Fibroblast of pulmonary artery (primary cell): ENCODE results near the gene MBP.
A peak's percentile ranks its signal among the peaks of the same experiment; 100 is the strongest.

Experiments used
- DNase-seq: peaks from one replicate; pipeline ENCODE4 v3.0.0-alpha.2; 2010; ENCODE audit warnings: low read depth
- H3K4me3 ChIP-seq: replicated peaks from 2 replicates; pipeline ENCODE4 v1.5.1; 2011; ENCODE audit warnings: low read depth, mild to moderate bottlenecking, control low read depth, low read length, moderate library complexity
- TF ChIP-seq, protein P1 (sequence below): IDR thresholded peaks from 2 replicates; pipeline ENCODE4 v1.5.1; 2011; ENCODE audit warnings: mild to moderate bottlenecking, control low read depth, low read length, inconsistent platforms; ENCODE audit errors: missing control alignments

Gene MBP

DNA sequence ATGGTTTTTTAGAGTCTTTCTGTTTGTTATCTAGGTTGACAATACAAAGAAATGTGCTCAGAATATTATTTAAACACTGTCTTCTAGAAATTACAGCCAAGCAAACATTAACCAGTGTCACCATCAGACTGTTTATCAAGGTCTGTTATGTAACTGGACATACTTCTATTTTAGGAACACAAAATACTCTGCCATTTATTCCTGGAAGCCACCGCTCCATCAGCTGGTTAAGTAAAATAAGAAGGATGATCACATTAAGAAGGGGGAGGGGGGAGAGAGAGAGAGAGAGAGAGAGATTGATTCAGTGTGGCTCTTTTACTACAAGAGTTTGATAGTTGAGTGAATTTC is 47.9 kb downstream of the MBP start:
- no peak overlapping the region for H3K4me3 ChIP-seq
- TF ChIP-seq, protein P1, sequence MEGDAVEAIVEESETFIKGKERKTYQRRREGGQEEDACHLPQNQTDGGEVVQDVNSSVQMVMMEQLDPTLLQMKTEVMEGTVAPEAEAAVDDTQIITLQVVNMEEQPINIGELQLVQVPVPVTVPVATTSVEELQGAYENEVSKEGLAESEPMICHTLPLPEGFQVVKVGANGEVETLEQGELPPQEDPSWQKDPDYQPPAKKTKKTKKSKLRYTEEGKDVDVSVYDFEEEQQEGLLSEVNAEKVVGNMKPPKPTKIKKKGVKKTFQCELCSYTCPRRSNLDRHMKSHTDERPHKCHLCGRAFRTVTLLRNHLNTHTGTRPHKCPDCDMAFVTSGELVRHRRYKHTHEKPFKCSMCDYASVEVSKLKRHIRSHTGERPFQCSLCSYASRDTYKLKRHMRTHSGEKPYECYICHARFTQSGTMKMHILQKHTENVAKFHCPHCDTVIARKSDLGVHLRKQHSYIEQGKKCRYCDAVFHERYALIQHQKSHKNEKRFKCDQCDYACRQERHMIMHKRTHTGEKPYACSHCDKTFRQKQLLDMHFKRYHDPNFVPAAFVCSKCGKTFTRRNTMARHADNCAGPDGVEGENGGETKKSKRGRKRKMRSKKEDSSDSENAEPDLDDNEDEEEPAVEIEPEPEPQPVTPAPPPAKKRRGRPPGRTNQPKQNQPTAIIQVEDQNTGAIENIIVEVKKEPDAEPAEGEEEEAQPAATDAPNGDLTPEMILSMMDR: no peak
- no peak for DNase-seq

DNA sequence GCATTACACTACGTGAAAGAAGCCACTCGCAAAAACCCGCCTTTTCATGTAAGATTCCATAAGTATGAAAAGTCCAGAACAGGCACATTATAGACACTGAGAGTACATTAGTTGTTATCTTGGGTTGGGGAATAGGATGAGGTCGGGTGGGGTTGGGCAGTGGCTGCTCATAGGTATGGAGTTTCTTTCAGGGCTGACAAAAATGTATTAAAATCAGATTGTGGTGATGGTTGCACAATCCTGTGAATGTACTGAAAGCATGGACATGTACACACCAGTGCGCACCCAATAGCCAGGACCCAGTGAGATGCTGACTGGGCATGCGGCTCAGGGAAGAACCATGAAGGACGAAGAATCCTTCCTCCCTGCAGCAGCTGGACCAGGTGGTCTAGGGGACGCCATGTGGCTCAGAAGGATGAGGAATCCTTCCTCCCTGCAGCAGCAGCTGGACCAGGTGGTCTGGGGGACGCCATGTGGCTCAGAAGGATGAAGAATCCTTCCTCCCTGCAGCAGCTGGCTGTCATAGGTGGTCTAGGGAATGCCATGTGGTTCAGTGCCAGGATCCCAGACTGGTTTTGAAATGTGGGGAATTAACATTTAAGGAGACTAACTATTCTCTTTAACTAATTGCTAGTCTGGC is 50.1 kb downstream of the MBP start:
- H3K4me3 ChIP-seq: no peak overlapping the region
- TF ChIP-seq, protein P1: no peak
- no peak for DNase-seq

DNA sequence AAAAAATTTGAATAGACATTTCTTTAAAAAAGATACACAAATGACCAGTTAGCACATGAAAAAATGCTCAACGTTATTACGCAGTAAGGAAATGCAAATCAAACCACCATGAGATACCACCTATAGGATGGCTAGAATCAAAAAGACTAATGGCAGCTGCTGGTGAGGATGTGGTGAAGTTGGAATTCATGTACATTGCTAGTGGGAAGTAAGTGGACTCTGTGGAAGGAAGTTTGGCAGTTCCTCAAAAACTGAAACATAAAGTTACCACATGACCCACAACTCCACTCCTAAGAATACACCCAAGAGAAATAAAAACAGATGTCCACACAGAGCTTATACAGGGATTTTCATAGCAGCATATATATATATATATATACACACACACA is 51.2 kb downstream of the MBP start:
- H3K4me3 ChIP-seq: no peak overlapping the region
- TF ChIP-seq, protein P1: no peak
- DNase-seq: peak; percentile 64

DNA sequence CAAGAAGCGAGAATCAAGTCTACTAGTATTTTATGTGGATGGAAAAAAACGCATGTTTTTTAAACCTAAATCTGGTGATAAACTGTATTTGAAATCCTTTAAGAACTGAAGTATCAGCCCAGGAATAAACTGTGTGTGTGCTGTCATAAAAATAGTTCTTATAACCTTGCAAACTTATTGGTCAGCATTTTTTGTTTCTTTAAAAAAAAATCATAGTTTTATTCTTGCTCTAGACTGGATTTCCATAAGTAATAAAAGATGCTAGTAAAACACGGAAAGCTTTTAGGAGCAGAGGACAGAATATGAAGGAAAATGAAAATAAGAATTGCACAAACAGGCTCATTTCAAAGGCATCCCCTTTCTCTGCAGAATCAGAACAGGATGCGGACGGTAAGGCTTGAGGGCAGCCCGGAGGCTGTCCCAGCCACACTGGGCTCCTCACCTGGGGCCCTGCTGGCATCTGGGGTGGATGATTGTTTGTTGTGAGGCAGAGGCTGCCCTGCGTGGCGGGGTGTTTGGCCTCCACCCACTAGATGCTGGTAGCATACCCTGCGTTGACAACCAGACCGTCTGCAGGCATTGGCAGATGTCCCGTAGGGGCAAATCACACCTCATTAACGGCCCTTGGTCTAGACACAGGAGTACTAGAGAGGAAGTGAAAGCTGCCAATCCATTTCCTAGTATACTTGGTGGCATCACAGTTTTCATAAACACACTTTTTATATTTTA is 52.5 kb downstream of the MBP start:
- H3K4me3 ChIP-seq: no peak overlapping the region
- TF ChIP-seq, protein P1: no peak
- DNase-seq: no peak

DNA sequence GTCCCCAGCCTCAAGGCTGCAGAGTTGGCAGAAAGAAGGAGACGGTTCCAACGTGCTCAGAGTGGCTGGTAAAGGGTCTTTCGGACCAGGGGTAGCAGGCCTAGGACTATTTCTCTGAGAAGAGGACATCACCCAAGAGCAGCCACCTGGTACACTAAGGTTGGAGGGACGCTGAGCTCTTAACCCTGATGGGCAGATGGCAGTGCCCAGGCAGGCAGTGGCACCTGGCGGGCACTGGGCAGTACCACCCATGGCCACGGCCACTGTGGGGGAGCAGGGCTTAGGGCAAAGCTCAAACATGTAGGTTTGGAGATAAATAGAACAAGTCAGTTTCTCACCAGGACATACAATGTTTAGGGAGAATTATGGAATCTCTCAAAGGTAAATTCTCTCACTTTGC is 53.5 kb downstream of the MBP start:
- no peak overlapping the region for H3K4me3 ChIP-seq
- DNase-seq: no peak
- TF ChIP-seq, protein P1: no peak

DNA sequence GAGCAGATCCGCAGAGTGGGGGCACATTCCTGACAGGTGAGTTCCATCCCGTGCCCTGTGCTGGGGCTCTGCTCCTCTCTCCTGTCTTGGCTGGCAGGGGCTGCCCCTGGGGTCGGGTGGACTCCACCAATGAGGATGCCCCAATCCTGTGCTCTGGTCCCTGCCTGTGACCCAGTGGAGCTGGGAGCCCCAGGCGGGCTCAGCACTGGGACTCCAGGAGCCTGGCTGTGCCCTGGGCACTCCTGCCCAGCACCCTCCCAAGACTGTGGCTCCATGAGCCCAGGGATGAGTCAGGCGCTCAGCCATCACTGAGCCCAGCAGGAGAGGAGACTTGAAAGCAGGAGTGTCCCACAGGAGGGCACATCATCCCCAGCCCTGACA is 53.9 kb downstream of the MBP start:
- DNase-seq: no peak
- H3K4me3 ChIP-seq: no peak overlapping the region
- TF ChIP-seq, protein P1: no peak

DNA sequence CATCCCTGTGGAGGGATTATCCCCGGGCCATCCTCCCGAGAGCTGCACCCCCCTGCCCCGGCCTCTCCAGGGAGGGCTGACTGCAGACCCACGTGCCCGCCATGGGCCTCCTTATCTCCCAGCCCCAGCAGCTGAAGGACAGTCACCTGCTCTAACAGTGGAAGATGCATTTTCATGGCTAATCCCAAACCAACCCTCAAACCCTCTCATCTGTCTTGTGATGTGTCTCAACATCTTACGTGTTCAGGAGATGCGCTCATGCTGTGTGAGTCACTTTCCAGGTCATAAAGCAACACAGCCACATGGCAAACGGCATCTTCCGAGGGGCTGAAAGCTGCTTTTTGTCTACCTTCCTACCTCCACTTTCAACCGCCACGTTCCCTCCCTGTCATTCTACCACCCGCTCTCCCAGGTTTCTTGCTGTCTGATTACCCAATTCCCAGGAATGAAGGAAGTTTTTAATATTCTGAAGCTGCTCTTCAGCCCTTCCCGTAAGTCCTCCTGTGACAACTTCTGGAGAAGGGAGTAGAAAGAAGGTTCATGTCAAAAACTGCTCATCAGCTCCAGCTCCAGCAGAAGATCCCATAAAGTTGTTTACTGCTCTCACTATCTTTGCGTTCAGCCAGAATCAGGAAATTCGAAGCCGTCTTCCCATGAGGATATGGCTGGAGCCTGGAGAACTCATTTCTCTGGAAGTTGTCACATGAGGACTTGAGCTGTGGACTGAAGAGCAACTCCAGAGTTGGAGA is 54.5 kb downstream of the MBP start:
- no peak for DNase-seq
- no peak overlapping the region for H3K4me3 ChIP-seq
- TF ChIP-seq, protein P1: no peak
